GM23248 (cell line): ENCODE measurements around the gene SIPA1L3. TPM values are rescaled to one million over a fixed set of nuclear protein-coding genes. Genes with fewer than 3 reads are reported as not detected.

ENCODE experiments used
- DNase-seq: peaks from one replicate; pipeline ENCODE4 v3.0.0-alpha.2; 2015
- H2AFZ ChIP-seq: fragments of 200-600 bp; sonication (generic); 2 replicates; pipeline ENCODE4 v1.6.1; 2016; ENCODE audit warnings: antibody characterized with exemption
- H3F3A ChIP-seq: fragments of 200-600 bp; sonication (generic); 2 replicates; pipeline ENCODE4 v1.6.1; 2016; ENCODE audit warnings: mild to moderate bottlenecking, antibody characterized with exemption, mixed run types; ENCODE audit not compliant: insufficient read depth
- H3K27ac ChIP-seq: fragments of 200-600 bp; sonication (generic); 2 replicates; pipeline ENCODE4 v1.5.1; 2016; ENCODE audit warnings: mild to moderate bottlenecking
- H3K27me3 ChIP-seq: fragments of 200-600 bp; sonication (generic); replicated peaks from 2 replicates; pipeline ENCODE4 v1.6.1; 2016; ENCODE audit warnings: mild to moderate bottlenecking; ENCODE audit not compliant: insufficient read depth
- H3K36me3 ChIP-seq: fragments of 200-600 bp; sonication (generic); 2 replicates; pipeline ENCODE4 v1.6.1; 2016; ENCODE audit warnings: low read depth, mild to moderate bottlenecking
- H3K4me1 ChIP-seq: fragments of 200-600 bp; sonication (generic); 2 replicates; pipeline ENCODE4 v1.6.1; 2016; ENCODE audit warnings: mild to moderate bottlenecking; ENCODE audit not compliant: insufficient read depth
- H3K4me2 ChIP-seq: fragments of 200-600 bp; sonication (generic); one replicate; pipeline ENCODE4 v1.6.1; 2016; ENCODE audit warnings: mild to moderate bottlenecking; ENCODE audit not compliant: unreplicated experiment
- H3K4me3 ChIP-seq: fragments of 200-600 bp; sonication (generic); 2 replicates; pipeline ENCODE4 v1.5.1; 2016; ENCODE audit warnings: mild to moderate bottlenecking
- H3K79me2 ChIP-seq: fragments of 200-600 bp; sonication (generic); 2 replicates; pipeline ENCODE4 v1.6.1; 2016; ENCODE audit warnings: mild to moderate bottlenecking; ENCODE audit not compliant: insufficient read depth
- H3K9ac ChIP-seq: fragments of 200-600 bp; sonication (generic); 2 replicates; pipeline ENCODE4 v1.6.1; 2016; ENCODE audit warnings: mild to moderate bottlenecking
- H3K9me2 ChIP-seq: fragments of 200-600 bp; sonication (generic); 2 replicates; pipeline ENCODE4 v1.6.1; 2016; ENCODE audit warnings: mixed run types, mild to moderate bottlenecking, moderate library complexity; ENCODE audit not compliant: insufficient read depth
- H3K9me3 ChIP-seq: fragments of 200-600 bp; sonication (generic); one replicate; pipeline ENCODE4 v1.6.1; 2017; ENCODE audit warnings: low read depth
- H4K20me1 ChIP-seq: fragments of 200-600 bp; sonication (generic); 2 replicates; pipeline ENCODE4 v1.6.0; 2016; ENCODE audit not compliant: insufficient read depth
- EZH2 ChIP-seq: fragments of 200-600 bp; sonication (generic); IDR thresholded peaks from 2 replicates; pipeline ENCODE4 v1.6.1; 2018; ENCODE audit warnings: antibody characterized with exemption, mild to moderate bottlenecking; ENCODE audit not compliant: insufficient read depth, poor library complexity, severe bottlenecking
- EZH2phosphoT487 ChIP-seq: fragments of 200-600 bp; sonication (generic); IDR thresholded peaks from 2 replicates; pipeline ENCODE4 v1.6.1; 2018; ENCODE audit warnings: antibody characterized with exemption, moderate library complexity, mild to moderate bottlenecking, low read depth; ENCODE audit not compliant: insufficient read depth
- WGBS, 2 experiments: methylation state at CpG; one replicate each; pipeline ENCODE4 v1.1.6; 2015 to 2017; ENCODE audit warnings: low lambda C conversion rate in 2 of 2, low coverage in 1 of 2; ENCODE audit errors: missing lambda C conversion rate in 2 of 2; 5-methylcytosine and 5-hydroxymethylcytosine counted together
- in situ Hi-C: fragments of 300-500 bp; cut with MboI; formaldehyde crosslinking; loops from 2 replicates; pipeline ENCODE4 v1.15.0; 2020
- polyA plus RNA-seq: library from polyadenylated mRNA; unstranded; fragments of >200 nt; fragmentation: Nextera tagmentation; extraction: Ambion mirVana; gene quantifications from 2 replicates; pipeline ENCODE4 v1.2.1, GENCODE V29; 2016
- total RNA-seq: library from RNA; depleted of rRNA; stranded (reverse); fragments of >200 nt; shearing (Covaris generic); gene quantifications from 2 replicates; pipeline ENCODE4 v1.2.3, GENCODE V29; 2014

The SIPA1L3 gene
- total and polyA plus RNA-seq, 2 experiments from 2014 or later = 3.7 to 12.1 TPM

DNA sequence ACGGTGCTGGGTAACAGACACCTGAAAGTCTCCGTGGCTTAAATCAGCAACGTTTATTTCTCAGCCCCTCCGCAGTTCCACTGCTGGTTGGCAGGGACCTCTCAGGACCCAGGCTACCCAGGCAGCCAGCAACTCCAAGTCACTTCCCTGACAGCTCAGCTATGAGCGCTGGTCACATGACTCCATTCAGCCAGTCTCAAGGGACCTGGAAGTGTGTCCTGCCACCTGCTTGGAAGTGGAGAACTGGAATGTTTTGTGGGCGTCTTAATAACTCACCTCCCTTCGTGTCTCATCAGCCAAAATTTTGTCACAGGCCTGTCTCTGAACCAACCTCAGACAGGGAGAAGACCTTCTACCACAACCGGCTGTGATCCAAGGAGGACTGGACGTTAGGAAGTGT lies 244.2 kb downstream of the SIPA1L3 start:
- Histone ChIP-seq H3K9ac (no peak overlapping the region), H3K27ac (no peak overlapping the region), H3K79me2 (no peaks in the 10 kb centered on the region), H3K36me3 (peaks cover 14% of the 10 kb centered on the region), H3F3A (no peaks in the 10 kb centered on the region), H3K4me2 (no peak overlapping the region), H3K4me3 (no peak overlapping the region), H3K9me2 (no peaks in the 10 kb centered on the region), H3K27me3 (no peaks in the 10 kb centered on the region), H4K20me1 (no peaks in the 10 kb centered on the region), H3K9me3 (no peaks in the 10 kb centered on the region), H3K4me1 (no peaks in the 10 kb centered on the region), H2AFZ (no peak overlapping the region)
- in situ Hi-C loops = no loop called here
- 89 to 92% methylated on average over 9 of the region's 9 CpGs for WGBS, 2 experiments
- TF ChIP-seq EZH2 (no peak), EZH2phosphoT487 (no peak)
- no peak for DNase-seq

DNA sequence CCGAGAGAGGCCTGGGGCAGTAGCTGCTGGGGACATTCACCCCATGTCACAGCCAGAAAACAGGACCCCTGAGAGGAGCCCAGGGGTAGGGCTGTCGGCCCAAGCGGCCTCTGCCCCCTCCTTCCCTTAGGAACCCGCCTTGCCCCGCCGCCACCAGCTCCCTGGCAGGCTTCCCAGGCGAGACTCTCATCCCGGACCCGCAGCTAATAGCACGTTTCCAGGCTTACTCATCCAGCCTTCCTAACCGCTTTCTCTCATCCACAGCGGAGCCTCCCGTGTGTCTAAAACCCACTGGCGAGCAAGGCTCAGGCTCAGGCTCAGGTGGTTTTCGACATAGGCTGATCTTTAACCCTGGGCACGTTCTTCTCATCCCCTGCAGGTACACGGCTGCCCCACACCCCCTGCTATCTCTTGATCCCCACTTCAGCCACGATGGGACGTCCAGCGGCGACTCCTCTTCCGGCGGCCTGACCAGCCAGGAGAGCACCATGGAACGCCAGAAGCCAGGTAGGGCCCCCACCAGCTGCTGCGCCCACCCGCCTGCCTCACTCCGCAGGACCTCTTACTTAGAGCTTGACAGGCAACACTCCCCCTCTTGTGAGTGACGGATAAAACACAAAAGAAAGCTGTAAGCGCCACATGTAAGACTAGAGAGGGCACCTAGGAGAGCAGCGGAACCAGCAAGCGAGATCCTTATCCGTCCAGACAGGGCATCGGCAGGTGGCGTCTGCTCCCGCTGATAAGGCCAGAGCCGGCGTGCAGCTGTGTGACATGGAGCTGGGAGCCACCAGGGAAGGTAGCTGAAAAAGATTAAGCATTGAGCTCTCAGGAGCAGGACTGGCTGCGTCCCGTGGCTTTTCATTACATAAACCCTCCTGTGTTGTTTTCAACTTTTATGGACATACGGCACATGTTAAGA lies 245.7 kb downstream of the SIPA1L3 start:
- TF ChIP-seq EZH2phosphoT487 = no peak
- no peak for TF ChIP-seq EZH2
- Histone ChIP-seq H3K36me3 (peaks cover 10% of the 10 kb centered on the region), H3K4me1 (no peaks in the 10 kb centered on the region), H3K27ac (no peak overlapping the region), H3F3A (no peaks in the 10 kb centered on the region), H3K4me2 (no peak overlapping the region), H3K79me2 (no peaks in the 10 kb centered on the region), H3K9me2 (no peaks in the 10 kb centered on the region), H3K4me3 (no peak overlapping the region), H3K27me3 (no peaks in the 10 kb centered on the region), H2AFZ (no peak overlapping the region), H3K9ac (no peak overlapping the region), H3K9me3 (no peaks in the 10 kb centered on the region), H4K20me1 (no peaks in the 10 kb centered on the region)
- DNase-seq = no peak
- WGBS, 2 experiments = 92% methylated on average over 39 to 40 of the region's 40 CpGs
- in situ Hi-C loops = no loop called here

DNA sequence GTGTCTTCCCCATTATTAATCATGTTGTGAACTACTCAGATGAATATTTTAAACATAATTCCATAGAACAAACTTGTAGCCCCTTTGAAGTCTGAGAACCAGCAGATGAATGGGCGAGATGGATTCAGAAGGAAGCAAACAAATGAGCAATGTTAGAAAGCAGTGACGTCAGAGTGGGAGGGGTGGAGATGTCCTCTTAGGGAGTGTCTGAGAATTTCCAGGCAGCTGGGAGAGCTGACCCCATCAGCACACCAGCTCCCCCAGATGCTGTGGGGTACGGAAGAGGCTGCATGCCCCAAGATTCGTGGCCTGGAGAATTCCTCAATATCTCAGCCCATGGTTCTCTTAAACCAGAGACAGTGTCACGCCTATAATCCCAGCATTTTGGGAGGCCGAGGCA lies 248.4 kb downstream of the SIPA1L3 start:
- Histone ChIP-seq H3K4me1 (no peaks in the 10 kb centered on the region), H3K4me3 (no peak overlapping the region), H3K27ac (no peak overlapping the region), H3K36me3 (peaks cover 9% of the 10 kb centered on the region), H2AFZ (no peak overlapping the region), H3K79me2 (no peaks in the 10 kb centered on the region), H3K9me3 (no peaks in the 10 kb centered on the region), H3K9me2 (no peaks in the 10 kb centered on the region), H3K27me3 (no peaks in the 10 kb centered on the region), H3K9ac (no peak overlapping the region), H3K4me2 (no peak overlapping the region), H3F3A (no peaks in the 10 kb centered on the region), H4K20me1 (no peaks in the 10 kb centered on the region)
- 78 to 83% methylated on average over 6 of the region's 6 CpGs for WGBS, 2 experiments
- peak; percentile 43 for DNase-seq
- in situ Hi-C loops = no loop called here
- TF ChIP-seq EZH2phosphoT487 (no peak), EZH2 (no peak)

DNA sequence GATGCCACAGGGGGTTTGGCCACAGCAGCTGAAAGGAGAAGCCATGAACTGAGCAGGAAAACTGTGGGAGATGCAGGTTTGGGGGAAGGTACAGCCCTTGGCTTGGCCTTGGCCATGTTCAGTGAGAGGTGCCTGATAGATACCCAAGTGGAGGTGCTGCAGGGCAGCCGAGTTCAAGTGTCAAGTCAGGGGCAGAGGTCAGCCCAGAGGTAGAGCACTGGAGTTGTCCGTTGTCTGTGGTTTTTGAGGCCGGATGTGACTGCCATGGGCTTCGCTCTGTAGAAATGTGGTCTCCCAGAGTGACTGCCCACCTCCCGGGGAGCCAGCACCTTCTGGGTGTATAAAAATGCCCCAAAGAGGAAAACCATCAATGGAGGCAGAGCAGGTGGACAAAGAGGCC lies 251.7 kb downstream of the SIPA1L3 start:
- no peaks in the 10 kb centered on the region for H3K4me1 ChIP-seq
- no peak overlapping the region for H2AFZ ChIP-seq
- H4K20me1 ChIP-seq = no peaks in the 10 kb centered on the region
- no peak overlapping the region for H3K4me3 ChIP-seq
- no peak for DNase-seq
- H3K9ac ChIP-seq = no peak overlapping the region
- no peaks in the 10 kb centered on the region for H3F3A ChIP-seq
- H3K9me2 ChIP-seq = no peaks in the 10 kb centered on the region
- WGBS, 2 experiments = 97 to 100% methylated on average over 5 of the region's 5 CpGs
- no peaks in the 10 kb centered on the region for H3K27me3 ChIP-seq
- H3K79me2 ChIP-seq = no peaks in the 10 kb centered on the region
- no peak overlapping the region for H3K27ac ChIP-seq
- in situ Hi-C loops = no loop called here
- H3K36me3 ChIP-seq = peaks cover 25% of the 10 kb centered on the region
- H3K9me3 ChIP-seq = no peaks in the 10 kb centered on the region
- TF ChIP-seq EZH2phosphoT487 (no peak), EZH2 (no peak)
- H3K4me2 ChIP-seq = no peak overlapping the region
